ENCODE measurements around the gene REEP1. TPM values are rescaled to one million over a fixed set of nuclear protein-coding genes. Genes with fewer than 3 reads are reported as not detected.

The REEP1 gene
- total RNA-seq, 6 experiments from 2014 or later, result 0.61 to 1.8 (median 0.85) TPM

DNA sequence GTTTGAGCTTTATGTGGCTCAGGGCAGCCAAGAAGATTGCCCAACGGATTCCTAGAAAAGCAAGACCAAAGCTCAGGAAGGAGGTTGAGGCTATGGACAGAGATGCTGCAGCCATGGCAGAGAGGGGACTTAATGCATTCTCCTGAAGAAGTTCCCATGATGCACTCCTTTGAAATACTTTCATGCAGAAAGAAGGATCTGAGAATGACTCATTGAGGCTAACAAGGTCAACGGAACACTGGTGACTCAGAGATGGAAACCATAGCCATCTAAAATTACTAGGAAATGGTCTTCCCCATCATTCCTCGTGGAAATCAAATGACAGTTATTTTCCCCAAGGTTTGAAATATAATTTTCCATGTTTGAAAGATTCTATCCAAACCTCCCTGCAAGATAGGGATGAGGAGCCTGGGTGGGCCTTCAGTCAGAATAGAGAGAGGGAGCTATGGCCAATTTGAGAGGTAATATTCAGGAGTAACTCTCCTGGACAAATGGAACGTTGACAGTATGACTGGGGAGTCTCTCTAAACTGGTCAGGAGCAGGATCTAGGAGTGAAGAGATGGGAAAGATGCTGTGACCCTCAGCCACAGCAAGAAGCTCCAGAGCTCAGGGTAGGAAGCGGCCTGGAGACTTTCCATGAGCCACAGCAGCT lies 63.0 kb downstream of the REEP1 start:
- Histone ChIP-seq H3K27ac (no peak overlapping the region), H3K4me1 (no peaks in the 10 kb centered on the region), H3K27me3 (no peaks in the 10 kb centered on the region), H3K36me3 (no peaks in the 10 kb centered on the region), H3K9me3 (peaks cover 0 to 9% (median 0%) of the 10 kb centered on the region in 4 donors), H3K4me3 (no peak overlapping the region)
- TF ChIP-seq POLR2A (IDR thresholded peaks at IDR 0.05), result no peak
- TF ChIP-seq, protein P1, sequence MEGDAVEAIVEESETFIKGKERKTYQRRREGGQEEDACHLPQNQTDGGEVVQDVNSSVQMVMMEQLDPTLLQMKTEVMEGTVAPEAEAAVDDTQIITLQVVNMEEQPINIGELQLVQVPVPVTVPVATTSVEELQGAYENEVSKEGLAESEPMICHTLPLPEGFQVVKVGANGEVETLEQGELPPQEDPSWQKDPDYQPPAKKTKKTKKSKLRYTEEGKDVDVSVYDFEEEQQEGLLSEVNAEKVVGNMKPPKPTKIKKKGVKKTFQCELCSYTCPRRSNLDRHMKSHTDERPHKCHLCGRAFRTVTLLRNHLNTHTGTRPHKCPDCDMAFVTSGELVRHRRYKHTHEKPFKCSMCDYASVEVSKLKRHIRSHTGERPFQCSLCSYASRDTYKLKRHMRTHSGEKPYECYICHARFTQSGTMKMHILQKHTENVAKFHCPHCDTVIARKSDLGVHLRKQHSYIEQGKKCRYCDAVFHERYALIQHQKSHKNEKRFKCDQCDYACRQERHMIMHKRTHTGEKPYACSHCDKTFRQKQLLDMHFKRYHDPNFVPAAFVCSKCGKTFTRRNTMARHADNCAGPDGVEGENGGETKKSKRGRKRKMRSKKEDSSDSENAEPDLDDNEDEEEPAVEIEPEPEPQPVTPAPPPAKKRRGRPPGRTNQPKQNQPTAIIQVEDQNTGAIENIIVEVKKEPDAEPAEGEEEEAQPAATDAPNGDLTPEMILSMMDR (IDR thresholded peaks at IDR 0.05), result no peak
- 47% methylated on average over 4 of the region's 5 CpGs for WGBS (ENCODE audit: insufficient coverage, low coverage, low lambda C conversion rate, missing lambda C conversion rate)
- intact Hi-C loops (cut with DNase I), result no loop called here
- ATAC-seq, result no peak
- DNase-seq, result no peak

DNA sequence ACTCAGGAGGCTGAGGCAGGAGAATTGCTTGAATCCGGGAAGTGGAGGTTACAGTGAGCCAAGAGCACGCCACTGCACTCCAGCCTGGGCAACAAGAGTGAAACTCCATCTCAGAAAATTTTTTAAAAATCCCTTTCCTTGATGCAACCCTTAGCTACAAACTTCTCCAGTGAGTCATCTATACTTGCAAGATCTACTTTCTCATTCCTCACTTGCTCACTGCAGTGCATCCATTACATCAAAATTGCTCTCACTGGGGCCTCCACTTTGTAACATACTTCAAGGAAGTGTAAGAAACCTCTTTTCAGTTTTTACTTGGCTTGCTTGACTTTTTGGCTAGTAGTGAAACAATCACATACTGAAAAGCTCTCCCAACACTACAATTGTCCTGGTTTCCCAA lies 65.3 kb downstream of the REEP1 start:
- H3K27ac ChIP-seq, result no peak overlapping the region
- no peaks in the 10 kb centered on the region for H3K27me3 ChIP-seq
- H3K4me3 ChIP-seq, result no peak overlapping the region
- no peaks in the 10 kb centered on the region for H3K36me3 ChIP-seq
- ATAC-seq (no peak), DNase-seq (no peak)
- TF ChIP-seq, protein P1 (IDR thresholded peaks at IDR 0.05), result no peak
- no peak for TF ChIP-seq POLR2A (IDR thresholded peaks at IDR 0.05)
- H3K4me1 ChIP-seq, result no peaks in the 10 kb centered on the region
- intact Hi-C loops (cut with DNase I), result no loop called here
- H3K9me3 ChIP-seq, result peaks cover 0 to 9% (median 0%) of the 10 kb centered on the region in 4 donors
- no CpG with 5 or more reads among the region's 2 CpGs for WGBS (ENCODE audit: insufficient coverage, low coverage, low lambda C conversion rate, missing lambda C conversion rate)

DNA sequence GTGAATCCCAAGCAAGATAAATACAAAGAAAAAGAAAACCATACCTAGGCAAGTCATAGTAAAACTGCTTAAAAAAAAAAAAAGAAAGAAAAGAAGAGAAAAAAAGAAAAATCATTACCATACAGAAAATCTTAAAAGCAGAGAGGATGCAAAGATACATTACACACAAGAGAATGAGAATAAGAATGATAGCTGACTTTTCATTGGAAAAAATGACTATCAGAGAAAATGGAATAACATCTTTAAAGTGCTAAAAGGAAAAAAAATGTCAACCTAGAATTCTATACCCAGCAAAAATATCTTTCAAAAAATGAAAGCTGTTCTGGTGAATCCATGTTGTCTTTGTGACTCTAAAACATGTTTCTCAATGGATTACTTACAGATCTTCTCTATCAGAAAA lies 66.2 kb downstream of the REEP1 start:
- intact Hi-C loops (cut with DNase I), result no loop called here
- ATAC-seq, result no peak

DNA sequence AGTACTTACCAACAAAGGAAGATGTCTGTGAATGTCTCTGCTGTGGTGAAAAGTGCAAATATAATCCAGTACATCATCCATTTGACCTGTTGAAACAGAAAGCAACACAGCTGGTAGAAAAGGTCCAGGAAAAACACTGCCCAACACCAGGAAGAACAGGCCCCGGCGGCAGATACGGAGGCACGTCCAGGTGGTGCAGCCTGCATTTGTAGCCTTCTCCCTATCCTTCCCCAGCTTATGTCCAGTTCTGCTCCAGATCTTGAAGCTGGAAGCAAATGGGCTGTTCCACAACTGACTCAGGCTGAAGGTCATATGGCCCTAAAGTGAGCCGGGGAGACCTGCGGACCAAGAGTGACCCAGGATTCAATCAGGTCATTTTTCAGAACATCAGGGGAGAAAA lies 73.5 kb downstream of the REEP1 start:
- no peak for DNase-seq
- H3K27ac ChIP-seq, result no peak overlapping the region
- intact Hi-C loops (cut with DNase I), result no loop called here
- H3K4me1 ChIP-seq, result no peaks in the 10 kb centered on the region
- WGBS (ENCODE audit: insufficient coverage, low coverage, low lambda C conversion rate, missing lambda C conversion rate), result 94% methylated on average over 2 of the region's 6 CpGs
- H3K36me3 ChIP-seq, result no peaks in the 10 kb centered on the region
- H3K4me3 ChIP-seq, result no peak overlapping the region
- TF ChIP-seq, protein P1 (IDR thresholded peaks at IDR 0.05), result no peak
- TF ChIP-seq POLR2A (IDR thresholded peaks at IDR 0.05), result no peak
- H3K9me3 ChIP-seq, result no peaks in the 10 kb centered on the region
- no peak for ATAC-seq
- H3K27me3 ChIP-seq, result no peaks in the 10 kb centered on the region

More for the DNA sequence above, 66.2 kb downstream of the REEP1 start:
- DNase-seq, result no peak
- H3K27me3 ChIP-seq, result no peaks in the 10 kb centered on the region
- H3K4me1 ChIP-seq, result no peaks in the 10 kb centered on the region
- no peaks in the 10 kb centered on the region for H3K36me3 ChIP-seq
- H3K27ac ChIP-seq, result no peak overlapping the region
- peaks cover 0 to 9% (median 0%) of the 10 kb centered on the region in 4 donors for H3K9me3 ChIP-seq
- no peak overlapping the region for H3K4me3 ChIP-seq
- no peak for TF ChIP-seq POLR2A (IDR thresholded peaks at IDR 0.05)
- TF ChIP-seq, protein P1 (IDR thresholded peaks at IDR 0.05), result no peak

DNA sequence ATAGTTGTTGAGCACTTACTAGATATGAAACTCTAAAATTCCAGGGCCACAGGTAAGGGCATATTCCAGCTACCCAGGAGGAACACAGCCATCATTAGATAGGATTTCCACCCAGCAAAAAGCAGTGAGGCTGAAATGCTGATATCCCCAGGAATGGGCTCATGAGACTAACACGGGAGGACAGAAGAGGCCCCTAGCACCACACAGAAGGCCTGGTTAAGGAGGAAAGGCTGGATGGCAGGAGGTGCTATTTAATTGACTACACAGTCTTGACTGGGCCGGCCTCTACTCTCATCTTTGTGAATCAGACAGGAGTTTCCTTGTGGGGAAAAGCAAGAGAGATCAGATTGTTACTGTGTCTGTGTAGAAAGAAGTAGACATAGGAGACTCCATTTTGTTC lies 76.4 kb downstream of the REEP1 start:
- no peak overlapping the region for H3K4me3 ChIP-seq
- DNase-seq, result no peak
- 67% methylated on average over 1 of the region's 2 CpGs for WGBS (ENCODE audit: insufficient coverage, low coverage, low lambda C conversion rate, missing lambda C conversion rate)

More for the DNA sequence above, 76.4 kb downstream of the REEP1 start:
- no peak overlapping the region for H3K27ac ChIP-seq
- H3K27me3 ChIP-seq, result no peaks in the 10 kb centered on the region
- no peak for TF ChIP-seq POLR2A (IDR thresholded peaks at IDR 0.05)
- TF ChIP-seq, protein P1 (IDR thresholded peaks at IDR 0.05), result no peak
- no peak for ATAC-seq
- intact Hi-C loops (cut with DNase I), result no loop called here
- H3K9me3 ChIP-seq, result no peaks in the 10 kb centered on the region
- H3K36me3 ChIP-seq, result no peaks in the 10 kb centered on the region
- H3K4me1 ChIP-seq, result no peaks in the 10 kb centered on the region
